ENCODE data around the gene COL4A4.

- TF ChIP-seq CTCF (IDR thresholded peaks at IDR 0.05; ENCODE audit: insufficient read depth, low read length, poor library complexity, severe bottlenecking) = no peak
- TF ChIP-seq EZH2phosphoT487 (conservative IDR thresholded peaks at IDR 0.05; ENCODE audit: low read length) = no peak
Observed at GRCh38 chr2:227099340-227099739, 64.7 kb downstream of the COL4A4 start.

Measured in SU-DHL-6 (cell line).